ENCODE data around the gene ALPL. TPM values are rescaled to one million over a fixed set of nuclear protein-coding genes. Genes with fewer than 3 reads are reported as not detected.

The ALPL gene
- total and polyA plus RNA-seq, 9 of the 15 experiments (the other 6 are each of a cell fraction or from before 2014, with no cell fraction given): 0.04 to 0.38 (median 0.18) TPM; not detected in 4

- no peak for TF ChIP-seq ZZZ3 (IDR thresholded peaks at IDR 0.05)
- peak; percentile 79 to 85 for TF ChIP-seq FOXK2 (conservative IDR thresholded peaks at IDR 0.05 in 1 of 2, IDR thresholded peaks at IDR 0.05 in 1 of 2; ENCODE audit: low read depth in 2 of 2)
- no peak for TF ChIP-seq NFE2 (IDR thresholded peaks at IDR 0.05; ENCODE audit: low read depth)
- TF ChIP-seq ZNF316 (IDR thresholded peaks at IDR 0.05): peak; percentile 99
- TF ChIP-seq ZNF318 (IDR thresholded peaks at IDR 0.05; ENCODE audit: borderline replicate concordance in 1 of 2, low read depth in 1 of 2): no peak
- TF ChIP-seq GTF3C2 (IDR thresholded peaks at IDR 0.05; ENCODE audit: borderline replicate concordance, extremely low read depth, insufficient read length): no peak
- 0 out of 2 replicates have a peak, but pooled peaks have one; percentile 22 for TF ChIP-seq ARID3A (IDR thresholded peaks at IDR 0.05; ENCODE audit: borderline replicate concordance, low read depth, low read length)
- no peak for TF ChIP-seq TGIF2 (CRISPR knock-in tag; IDR thresholded peaks at IDR 0.05)
- no peak for TF ChIP-seq NR3C1 (CRISPR knock-in tag; IDR thresholded peaks at IDR 0.05)
- no peak for TF ChIP-seq ZNF143 (CRISPR knock-in tag; IDR thresholded peaks at IDR 0.05)
- no peak for TF ChIP-seq CAMTA2 (CRISPR knock-in tag; conservative IDR thresholded peaks at IDR 0.05)
- no peak for TF ChIP-seq COPS2 (conservative IDR thresholded peaks at IDR 0.05)
- 0 out of 2 replicates have a peak, but pooled peaks have one; percentile 12 for TF ChIP-seq NFIC (IDR thresholded peaks at IDR 0.05)
- no peak for TF ChIP-seq ZNF639 (CRISPR knock-in tag; conservative IDR thresholded peaks at IDR 0.05 in 1 of 2, IDR thresholded peaks at IDR 0.05 in 1 of 2)
These were observed 99.6 kb downstream of the ALPL start (continued) for GRCh38 chr1:21608798-21609197.
